Gastroesophageal sphincter (tissue), 4 donors: ENCODE measurements around the gene SPTBN5. TPM values are rescaled to one million over a fixed set of nuclear protein-coding genes. Genes with fewer than 3 reads are reported as not detected.

Source experiments
- ATAC-seq: fragments of 150-250 bp; one replicate; pipeline ENCODE4 v1.9.1; 2016; ENCODE audit warnings: mild to moderate bottlenecking, moderate library complexity
- H3K27ac ChIP-seq, 4 donors: fragments of 200-600 bp; sonication (generic) in 3 of 4; 1 replicate in 3 of 4; 2 replicates in 1 of 4; pipeline ENCODE4 v1.5.1; 2016 to 2019
- H3K27me3 ChIP-seq: fragments of 200-600 bp; sonication (generic); one replicate; pipeline ENCODE4 v1.5.1; 2019
- H3K36me3 ChIP-seq, 2 donors: fragments of 200-600 bp; sonication (generic); one replicate each; pipeline ENCODE4 v1.5.1; 2019; ENCODE audit warnings: control low read depth in 1 of 2
- H3K4me1 ChIP-seq, 3 donors: fragments of 200-600 bp; sonication (generic); 1 replicate in 2 of 3; 2 replicates in 1 of 3; pipeline ENCODE4 v1.5.1; 2016 to 2019; ENCODE audit warnings: control low read depth in 2 of 3
- H3K4me3 ChIP-seq, 2 donors: fragments of 200-600 bp; sonication (generic); one replicate each; pipeline ENCODE4 v1.5.1; 2019; ENCODE audit warnings: mild to moderate bottlenecking in 1 of 2, moderate library complexity in 1 of 2
- H3K9me3 ChIP-seq, 3 donors: fragments of 200-600 bp; sonication (generic); one replicate each; pipeline ENCODE4 v1.5.1; 2017 to 2019; ENCODE audit warnings: control low read depth in 2 of 3
- EP300 ChIP-seq: sonication (generic); formaldehyde crosslinking; IDR thresholded peaks from one replicate; pipeline ENCODE4 v1.6.1; 2017; ENCODE audit warnings: antibody characterized with exemption, mild to moderate bottlenecking
- POLR2A ChIP-seq, 2 donors: fragments of 450-650 bp; IDR thresholded peaks; one replicate each; pipeline ENCODE4 v1.6.1; 2017; ENCODE audit warnings: antibody characterized with exemption in 2 of 2, mild to moderate bottlenecking in 2 of 2, moderate library complexity in 1 of 2
- POLR2AphosphoS5 ChIP-seq: sonication (generic); formaldehyde crosslinking; IDR thresholded peaks from one replicate; pipeline ENCODE4 v1.6.1; 2017; ENCODE audit warnings: antibody characterized with exemption
- WGBS, 2 donors: methylation state at CpG; one replicate each; pipeline ENCODE4 v1.1.5; 2018; ENCODE audit warnings: low coverage in 1 of 2; 5-methylcytosine and 5-hydroxymethylcytosine counted together
- total RNA-seq, 4 donors: library from RNA; depleted of rRNA; stranded (reverse); fragments of >200 nt; gene quantifications; one replicate each; pipeline ENCODE4 v1.1.0, GENCODE V29; 2016
- TF ChIP-seq, protein P1 (sequence below), 4 experiments: fragments of 200-600 bp in 2 of 4; fragments of 450-650 bp in 2 of 4; sonication (generic) in 1 of 4; IDR thresholded peaks; one replicate each; pipeline ENCODE4 v1.5.1; 2017 to 2019; ENCODE audit warnings: antibody characterized with exemption in 4 of 4, mild to moderate bottlenecking in 2 of 4, moderate library complexity in 2 of 4

Gene SPTBN5
- total RNA-seq, 4 donors from 2014 or later = 0.13 to 0.93 (median 0.38) TPM

- H3K4me1 ChIP-seq = no peaks in the 10 kb centered on the region
- no peak overlapping the region for H3K4me3 ChIP-seq
- TF ChIP-seq, protein P1, sequence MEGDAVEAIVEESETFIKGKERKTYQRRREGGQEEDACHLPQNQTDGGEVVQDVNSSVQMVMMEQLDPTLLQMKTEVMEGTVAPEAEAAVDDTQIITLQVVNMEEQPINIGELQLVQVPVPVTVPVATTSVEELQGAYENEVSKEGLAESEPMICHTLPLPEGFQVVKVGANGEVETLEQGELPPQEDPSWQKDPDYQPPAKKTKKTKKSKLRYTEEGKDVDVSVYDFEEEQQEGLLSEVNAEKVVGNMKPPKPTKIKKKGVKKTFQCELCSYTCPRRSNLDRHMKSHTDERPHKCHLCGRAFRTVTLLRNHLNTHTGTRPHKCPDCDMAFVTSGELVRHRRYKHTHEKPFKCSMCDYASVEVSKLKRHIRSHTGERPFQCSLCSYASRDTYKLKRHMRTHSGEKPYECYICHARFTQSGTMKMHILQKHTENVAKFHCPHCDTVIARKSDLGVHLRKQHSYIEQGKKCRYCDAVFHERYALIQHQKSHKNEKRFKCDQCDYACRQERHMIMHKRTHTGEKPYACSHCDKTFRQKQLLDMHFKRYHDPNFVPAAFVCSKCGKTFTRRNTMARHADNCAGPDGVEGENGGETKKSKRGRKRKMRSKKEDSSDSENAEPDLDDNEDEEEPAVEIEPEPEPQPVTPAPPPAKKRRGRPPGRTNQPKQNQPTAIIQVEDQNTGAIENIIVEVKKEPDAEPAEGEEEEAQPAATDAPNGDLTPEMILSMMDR (IDR thresholded peaks at IDR 0.05) = no peak
- TF ChIP-seq EP300 (no peak), POLR2AphosphoS5 (no peak), POLR2A (IDR thresholded peaks at IDR 0.05) (no peak)
- WGBS, 2 donors = 67 to 80% methylated on average over 1 to 2 of the region's 9 CpGs
- ATAC-seq = no peak
- H3K27ac ChIP-seq = no peak overlapping the region
- H3K27me3 ChIP-seq = no peaks in the 10 kb centered on the region
- no peaks in the 10 kb centered on the region for H3K9me3 ChIP-seq
- H3K36me3 ChIP-seq = no peaks in the 10 kb centered on the region
These were observed 23.2 kb downstream of the SPTBN5 start for GRCh38 chr15:41870689-41871081.

- Histone ChIP-seq H3K27me3 (no peaks in the 10 kb centered on the region), H3K27ac (no peak overlapping the region), H3K4me3 (no peak overlapping the region), H3K4me1 (no peaks in the 10 kb centered on the region), H3K9me3 (no peaks in the 10 kb centered on the region), H3K36me3 (no peaks in the 10 kb centered on the region)
- no peak for ATAC-seq
- 83% methylated on average over 8 of the region's 42 CpGs; no CpG with 5 or more reads in 1 of the 2 donors for WGBS, 2 donors
- no peak for TF ChIP-seq EP300
- TF ChIP-seq POLR2A (IDR thresholded peaks at IDR 0.05) = no peak
- no peak for TF ChIP-seq POLR2AphosphoS5
- TF ChIP-seq, protein P1 (IDR thresholded peaks at IDR 0.05) = no peak
These were observed 23.8 kb downstream of the SPTBN5 start for GRCh38 chr15:41869770-41870688.

DNA sequence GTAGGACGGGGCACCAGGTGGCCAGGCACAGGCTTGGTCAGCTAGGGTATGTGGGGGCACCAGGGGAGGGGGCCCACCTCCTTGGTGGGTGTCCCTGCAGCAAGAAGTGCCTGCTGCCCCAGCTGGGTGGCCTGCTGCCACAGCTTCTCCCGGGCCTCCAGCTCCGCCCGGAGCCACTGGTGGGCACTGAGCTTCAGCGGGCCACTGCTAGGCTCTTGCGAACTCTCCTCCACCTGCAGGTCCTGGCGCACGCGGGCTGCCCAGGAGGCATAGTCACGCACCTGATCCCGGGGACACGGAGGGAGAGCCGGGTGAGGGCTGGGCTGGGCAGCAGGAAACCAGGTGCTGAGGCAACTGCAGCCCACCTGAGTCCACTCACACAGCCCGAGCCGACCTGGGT lies 25.5 kb downstream of the SPTBN5 start:
- Histone ChIP-seq H3K4me3 (no peak overlapping the region), H3K27me3 (no peaks in the 10 kb centered on the region), H3K36me3 (no peaks in the 10 kb centered on the region), H3K4me1 (no peaks in the 10 kb centered on the region), H3K27ac (no peak overlapping the region), H3K9me3 (no peaks in the 10 kb centered on the region)
- TF ChIP-seq, protein P1 (IDR thresholded peaks at IDR 0.05) = no peak
- TF ChIP-seq EP300 (no peak), POLR2A (IDR thresholded peaks at IDR 0.05) (no peak), POLR2AphosphoS5 (no peak)
- no peak for ATAC-seq
- 94% methylated on average over 2 of the region's 15 CpGs; no CpG with 5 or more reads in 1 of the 2 donors for WGBS, 2 donors

GRCh38 chr15:41866872-41867579 lies 26.8 kb downstream of the SPTBN5 start:
- 39 to 100% methylated on average over 3 to 4 of the region's 25 CpGs for WGBS, 2 donors
- no peak for ATAC-seq
- no peak overlapping the region for H3K27ac ChIP-seq
- no peak for TF ChIP-seq POLR2A (IDR thresholded peaks at IDR 0.05)
- TF ChIP-seq, protein P1 (IDR thresholded peaks at IDR 0.05) = no peak
- TF ChIP-seq POLR2AphosphoS5 = no peak
- TF ChIP-seq EP300 = no peak
- H3K36me3 ChIP-seq = no peaks in the 10 kb centered on the region
- H3K4me3 ChIP-seq = no peak overlapping the region
- no peaks in the 10 kb centered on the region for H3K4me1 ChIP-seq
- H3K9me3 ChIP-seq = no peaks in the 10 kb centered on the region
- no peaks in the 10 kb centered on the region for H3K27me3 ChIP-seq
